Measurements from ENCODE around the gene ARCN1.

GRCh38 chr11:118648291-118648690, 76.1 kb downstream of the ARCN1 start:
- TF ChIP-seq EZH2 (IDR thresholded peaks at IDR 0.05; ENCODE audit: borderline replicate concordance, low read depth, low read length, severe bottlenecking): no peak
- TF ChIP-seq, protein P1, sequence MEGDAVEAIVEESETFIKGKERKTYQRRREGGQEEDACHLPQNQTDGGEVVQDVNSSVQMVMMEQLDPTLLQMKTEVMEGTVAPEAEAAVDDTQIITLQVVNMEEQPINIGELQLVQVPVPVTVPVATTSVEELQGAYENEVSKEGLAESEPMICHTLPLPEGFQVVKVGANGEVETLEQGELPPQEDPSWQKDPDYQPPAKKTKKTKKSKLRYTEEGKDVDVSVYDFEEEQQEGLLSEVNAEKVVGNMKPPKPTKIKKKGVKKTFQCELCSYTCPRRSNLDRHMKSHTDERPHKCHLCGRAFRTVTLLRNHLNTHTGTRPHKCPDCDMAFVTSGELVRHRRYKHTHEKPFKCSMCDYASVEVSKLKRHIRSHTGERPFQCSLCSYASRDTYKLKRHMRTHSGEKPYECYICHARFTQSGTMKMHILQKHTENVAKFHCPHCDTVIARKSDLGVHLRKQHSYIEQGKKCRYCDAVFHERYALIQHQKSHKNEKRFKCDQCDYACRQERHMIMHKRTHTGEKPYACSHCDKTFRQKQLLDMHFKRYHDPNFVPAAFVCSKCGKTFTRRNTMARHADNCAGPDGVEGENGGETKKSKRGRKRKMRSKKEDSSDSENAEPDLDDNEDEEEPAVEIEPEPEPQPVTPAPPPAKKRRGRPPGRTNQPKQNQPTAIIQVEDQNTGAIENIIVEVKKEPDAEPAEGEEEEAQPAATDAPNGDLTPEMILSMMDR (IDR thresholded peaks at IDR 0.05; ENCODE audit: borderline replicate concordance, extremely low read depth, low read length, poor library complexity, severe bottlenecking): no peak

Measured in DND-41 (cell line).